ENCODE results near the gene PHACTR3.

DNA sequence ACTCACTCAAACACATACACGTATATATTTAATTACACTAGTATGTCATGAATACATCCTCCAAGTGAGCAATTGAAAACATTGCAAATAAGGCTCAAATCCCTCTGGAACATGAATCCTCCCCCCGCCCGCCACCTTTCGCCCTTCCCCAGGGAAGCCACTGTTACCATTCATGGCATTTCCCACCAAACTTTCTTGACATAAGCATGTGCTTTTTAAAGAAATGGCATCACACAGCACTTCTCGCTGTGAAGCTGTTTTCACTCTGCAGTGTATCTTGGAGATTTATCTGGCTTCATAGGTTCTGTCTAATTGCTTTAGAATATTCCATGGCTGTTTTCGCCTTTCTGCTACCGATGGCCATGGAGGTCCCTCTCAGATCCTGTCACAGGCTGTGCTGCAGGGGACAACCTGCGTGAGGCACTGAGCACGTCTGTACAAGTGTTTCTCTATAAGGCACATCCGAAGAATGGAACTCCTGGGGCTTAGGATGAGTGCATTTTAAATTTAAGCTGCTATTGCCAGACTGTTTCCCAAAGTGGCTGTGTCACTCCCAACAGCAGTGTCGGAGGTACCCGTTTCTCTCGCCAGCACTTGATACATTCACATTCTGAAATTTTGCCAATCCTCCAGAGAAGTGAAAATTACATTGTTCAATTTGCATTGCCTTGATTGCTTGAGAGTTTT, 22.2 kb upstream of the PHACTR3 start:
- TF ChIP-seq, protein P1, sequence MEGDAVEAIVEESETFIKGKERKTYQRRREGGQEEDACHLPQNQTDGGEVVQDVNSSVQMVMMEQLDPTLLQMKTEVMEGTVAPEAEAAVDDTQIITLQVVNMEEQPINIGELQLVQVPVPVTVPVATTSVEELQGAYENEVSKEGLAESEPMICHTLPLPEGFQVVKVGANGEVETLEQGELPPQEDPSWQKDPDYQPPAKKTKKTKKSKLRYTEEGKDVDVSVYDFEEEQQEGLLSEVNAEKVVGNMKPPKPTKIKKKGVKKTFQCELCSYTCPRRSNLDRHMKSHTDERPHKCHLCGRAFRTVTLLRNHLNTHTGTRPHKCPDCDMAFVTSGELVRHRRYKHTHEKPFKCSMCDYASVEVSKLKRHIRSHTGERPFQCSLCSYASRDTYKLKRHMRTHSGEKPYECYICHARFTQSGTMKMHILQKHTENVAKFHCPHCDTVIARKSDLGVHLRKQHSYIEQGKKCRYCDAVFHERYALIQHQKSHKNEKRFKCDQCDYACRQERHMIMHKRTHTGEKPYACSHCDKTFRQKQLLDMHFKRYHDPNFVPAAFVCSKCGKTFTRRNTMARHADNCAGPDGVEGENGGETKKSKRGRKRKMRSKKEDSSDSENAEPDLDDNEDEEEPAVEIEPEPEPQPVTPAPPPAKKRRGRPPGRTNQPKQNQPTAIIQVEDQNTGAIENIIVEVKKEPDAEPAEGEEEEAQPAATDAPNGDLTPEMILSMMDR (IDR thresholded peaks at IDR 0.05) = no peak
- no peak for TF ChIP-seq POLR2A (IDR thresholded peaks at IDR 0.05)
- TF ChIP-seq POLR2AphosphoS5 (IDR thresholded peaks at IDR 0.05) = no peak
- no peak for TF ChIP-seq EP300 (IDR thresholded peaks at IDR 0.05)

Data from gastroesophageal sphincter (tissue), 3 donors.